GM12878 (cell line): Measurements from ENCODE around the gene ZNF385C. TPM values are rescaled to one million over a fixed set of nuclear protein-coding genes. Genes with fewer than 3 reads are reported as not detected.

Experiments
- ATAC-seq: fragments of 200-7000 bp; cut with Tn5 transposase; 3 replicates; pipeline ENCODE4 v1.9.1; 2020; ENCODE audit warnings: mild to moderate bottlenecking, moderate library complexity
- BruUV-seq: library from RNA; stranded (reverse); fragments of 400-500 nt; replicated peaks from 2 replicates; lab custom pipeline; 2021; lab: Mats Ljungman, UMichigan
- CTCF ChIA-PET: fragments of 300-600 bp; sonication (Branson Sonifier 250); formaldehyde crosslinking; extraction: SDS; loops from one replicate; lab custom pipeline; 2021; ENCODE audit warnings: inconsistent platforms; lab: Yijun Ruan, JAX
- POLR2A ChIA-PET: fragments of 350-600 bp; formaldehyde crosslinking; extraction: SDS; loops from one replicate; lab custom pipeline; 2021; ENCODE audit warnings: inconsistent platforms; lab: Charles Lee
- RAD21 ChIA-PET: fragments of 300-600 bp; sonication (Branson Sonifier 250); formaldehyde crosslinking; loops from one replicate; lab custom pipeline; 2023; ENCODE audit warnings: antibody characterized with exemption; ENCODE audit not compliant: unreplicated experiment; lab: Charles Lee
- SMC1A ChIA-PET: fragments of 300-600 bp; sonication (Branson Sonifier 250); formaldehyde crosslinking; loops from one replicate; lab custom pipeline; 2023; ENCODE audit not compliant: unreplicated experiment, uncharacterized antibody; lab: Charles Lee
- DNase-seq: peaks from one replicate; pipeline ENCODE4 v3.0.0-alpha.2; 2011; ENCODE audit warnings: low read depth, low spot score
- FAIRE-seq: peaks from 3 replicates; lab custom pipeline; 2011; peaks lifted over from hg19 to GRCh38; lab: Jason Lieb, UNC
- H2AFZ ChIP-seq: 2 replicates; pipeline ENCODE4 v1.6.0; 2011; ENCODE audit warnings: low read depth, low read length, control low read depth; ENCODE audit not compliant: control insufficient read depth
- H3K27ac ChIP-seq: 2 replicates; pipeline ENCODE4 v1.5.1; 2011; ENCODE audit warnings: control low read depth; ENCODE audit not compliant: control insufficient read depth, insufficient read depth
- H3K27me3 ChIP-seq, 2 experiments: replicated peaks in 1 of 2; 2 replicates each; pipeline versions ENCODE4 v1.6.0 to v1.6.1; 2011; ENCODE audit warnings: low read length in 1 of 2; ENCODE audit not compliant: control insufficient read depth in 2 of 2, insufficient read depth in 2 of 2
- H3K36me3 ChIP-seq, 2 experiments: 2 replicates each; pipeline ENCODE4 v1.5.1; 2011; ENCODE audit warnings: low read length in 1 of 2; ENCODE audit not compliant: control insufficient read depth in 2 of 2, insufficient read depth in 2 of 2
- H3K4me1 ChIP-seq: 2 replicates; pipeline ENCODE4 v1.6.1; 2011; ENCODE audit warnings: mild to moderate bottlenecking, low read length, moderate library complexity, mixed read lengths; ENCODE audit not compliant: control insufficient read depth, insufficient read depth
- H3K4me2 ChIP-seq: 2 replicates; pipeline ENCODE4 v1.6.0; 2011; ENCODE audit warnings: control low read depth; ENCODE audit not compliant: control insufficient read depth, insufficient read depth
- H3K4me3 ChIP-seq: fragments of 200-600 bp; sonication (generic); 2 replicates; pipeline ENCODE4 v1.5.1; 2016
- H3K79me2 ChIP-seq: 2 replicates; pipeline ENCODE4 v1.6.0; 2011; ENCODE audit warnings: low read length; ENCODE audit not compliant: control insufficient read depth, insufficient read depth
- H3K9ac ChIP-seq: 2 replicates; pipeline ENCODE4 v1.8.0; 2011; ENCODE audit warnings: low read length, control low read depth, mixed read lengths; ENCODE audit not compliant: control insufficient read depth, insufficient read depth
- H3K9me3 ChIP-seq: replicated peaks from 3 replicates; pipeline ENCODE4 v1.5.1; 2011; ENCODE audit warnings: mild to moderate bottlenecking, low read length; ENCODE audit not compliant: control insufficient read depth, insufficient read depth
- H4K20me1 ChIP-seq: 2 replicates; pipeline ENCODE4 v1.6.0; 2011; ENCODE audit not compliant: control insufficient read depth, insufficient read depth
- PBX3 ChIP-seq: IDR thresholded peaks from 2 replicates; pipeline ENCODE4 v1.6.1; 2011; ENCODE audit warnings: mild to moderate bottlenecking, low read depth, low read length, moderate library complexity; ENCODE audit not compliant: insufficient replicate concordance
- ZBTB4 ChIP-seq: fragments of 450-650 bp; formaldehyde crosslinking; IDR thresholded peaks from 2 replicates; pipeline ENCODE4 v1.4.0; 2022; ENCODE audit warnings: mild to moderate bottlenecking, moderate library complexity
- WGBS: methylation state at CpG from one replicate; pipeline ENCODE4 v1.1.6; 2016; ENCODE audit warnings: low lambda C conversion rate; ENCODE audit not compliant: insufficient replicate concordance, insufficient coverage; ENCODE audit errors: missing lambda C conversion rate; 5-methylcytosine and 5-hydroxymethylcytosine counted together
- in situ Hi-C: fragments of 300-500 bp; cut with MboI; formaldehyde crosslinking; loops from 9 replicates; pipeline ENCODE4 v1.14.3; 2018; ENCODE audit warnings: mixed read lengths
- intact Hi-C: fragments of 100-400 bp; cut with micrococcal nuclease; formaldehyde crosslinking; loops from one replicate; pipeline ENCODE4 v1.14.2; 2022; ENCODE audit not compliant: unreplicated experiment
- polyA plus RNA-seq, 11 experiments: library from polyadenylated mRNA; depleted of rRNA in 4 of 11; unstranded in 6 of 11; stranded (reverse) in 5 of 11; fragments of >200 nt; fragmentation: Nextera tagmentation in 4 of 11; fragmentation: Illumina TruSeq in 1 of 11; extraction: Ambion mirVana in 4 of 11; extraction: Trizol in 1 of 11; gene quantifications; 1 replicate in 1 of 11; 2 replicates in 10 of 11; pipeline versions ENCODE4 v1.2.1 to v1.2.3, GENCODE V29; 2011 to 2016; ENCODE audit warnings: inconsistent platforms in 2 of 11, missing spikeins in 2 of 11, low read depth in 1 of 11
- total RNA-seq, 4 experiments: library from RNA; depleted of rRNA in 3 of 4; stranded (reverse); fragments of >200 nt in 3 of 4; fragmentation: Illumina TruSeq in 1 of 4; extraction: Trizol in 1 of 4; gene quantifications; 2 replicates each; pipeline versions ENCODE4 v1.2.1 to v1.2.3, GENCODE V29; 2013 to 2021

Gene ZNF385C
- total and polyA plus RNA-seq, 10 of the 15 experiments (the other 5 are each of a cell fraction or from before 2014, with no cell fraction given), result 0.06 to 0.20 (median 0.07) TPM; not detected in 5

GRCh38 chr17:42072323-42073187 is 25.7 kb downstream of the ZNF385C start (continued):
- no peak for TF ChIP-seq ZBTB4 (CRISPR knock-in tag)
- no peak for TF ChIP-seq PBX3

DNA sequence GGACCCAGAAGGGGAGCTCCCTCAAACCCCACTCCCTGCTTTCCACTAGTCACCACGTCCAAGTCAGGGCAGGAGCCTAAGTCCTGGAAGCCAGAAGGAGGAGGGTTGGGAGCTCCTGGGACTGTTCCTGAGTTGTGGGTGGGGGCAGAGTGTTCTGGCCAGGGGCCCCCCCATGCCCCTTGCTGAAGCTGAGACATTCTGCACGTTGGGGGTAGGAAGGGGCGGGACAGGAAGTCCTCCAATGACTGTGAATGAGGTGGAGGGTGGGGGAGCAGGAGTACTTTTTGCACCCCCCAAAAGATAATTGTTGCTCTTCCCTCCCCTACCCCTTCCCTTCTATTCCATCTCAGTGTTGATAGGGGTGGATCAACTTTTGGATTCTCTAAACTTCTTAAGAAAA is 26.5 kb downstream of the ZNF385C start:
- Histone ChIP-seq H3K79me2 (no peaks in the 10 kb centered on the region), H3K9ac (no peak overlapping the region), H3K36me3 (no peaks in the 10 kb centered on the region), H3K27ac (no peak overlapping the region), H2AFZ (no peak overlapping the region; the same call in 1 of the 2 replicates), H3K27me3 (peaks cover 9 to 11% of the 10 kb centered on the region in 2 experiments), H3K9me3 (no peaks in the 10 kb centered on the region), H3K4me3 (no peak overlapping the region), H3K4me2 (no peak overlapping the region), H3K4me1 (no peaks in the 10 kb centered on the region), H4K20me1 (no peaks in the 10 kb centered on the region)
- in situ Hi-C loops (no loop called here), intact Hi-C loops (no loop called here)
- WGBS, result 0% methylated on average over 3 of the region's 3 CpGs
- ChIA-PET POLR2A (interaction anchor here (0.5 to 1.0 kb wide), 3 partner anchors 12 to 281 kb away, joined by 3 read pairs; no protein-coding TSS in a partner anchor), CTCF (interaction anchor here (1.1 to 1.2 kb wide), 2 partner anchors 65 to 334 kb away, joined by 3 to 4 read pairs; no protein-coding TSS in a partner anchor), RAD21 (no interaction called here), SMC1A (no interaction called here)
- no peak for DNase-seq
- no peak for FAIRE-seq
- ATAC-seq, result no peak
- no peak for TF ChIP-seq PBX3
- no TSS peak for BruUV-seq
